ENCODE data around the gene HOXC9. TPM values are rescaled to one million over a fixed set of nuclear protein-coding genes. Genes with fewer than 3 reads are reported as not detected.

Gene HOXC9
- polyA plus RNA-seq, 1 donor from 2014 or later, result not detected

DNA sequence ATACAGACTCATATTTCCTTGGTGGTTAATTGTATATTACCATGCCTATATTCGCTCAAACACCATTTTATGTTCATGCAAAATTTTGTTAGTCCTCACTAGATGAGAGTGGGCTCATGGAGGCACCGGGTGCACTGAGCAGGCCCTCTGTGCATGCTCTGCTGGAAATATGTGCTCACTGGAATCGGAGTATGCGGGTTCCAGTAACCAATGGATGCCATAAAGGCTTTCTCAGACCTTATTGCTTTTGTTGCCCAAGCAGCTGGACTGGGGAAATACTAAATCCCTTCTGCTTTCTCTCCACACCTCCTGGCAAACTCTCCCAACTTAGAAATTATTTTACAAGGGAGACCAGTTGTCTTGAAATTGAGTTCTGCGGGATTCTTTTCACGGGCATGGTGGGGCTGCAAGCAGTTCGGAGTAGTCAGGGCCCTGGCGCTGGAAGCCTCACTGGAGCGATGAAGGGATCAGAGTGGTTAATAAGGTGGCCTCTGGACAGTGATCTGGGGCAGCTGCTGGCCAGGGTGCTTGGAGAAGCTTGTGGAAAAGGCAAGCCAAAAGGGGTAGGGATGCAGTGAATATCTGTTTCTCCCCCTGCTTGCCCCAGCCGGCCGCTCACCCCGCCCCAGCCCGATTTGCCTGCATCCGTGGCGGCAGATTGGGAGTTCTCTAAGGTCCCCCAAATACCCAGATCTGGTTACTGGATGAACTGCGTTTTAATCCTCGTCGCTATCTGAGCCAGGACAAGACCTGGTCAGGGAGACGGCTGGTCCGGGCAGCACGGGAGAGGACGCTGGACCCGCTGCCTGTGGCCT is 20.8 kb downstream of the HOXC9 start:
- Mint-ChIP-seq H3K4me1 (peaks cover 6 to 11% (median 9%) of the 10 kb centered on the region in 3 donors), H3K9me3 (peaks cover 0 to 2% (median 0%) of the 10 kb centered on the region in 3 donors), H3K27ac (peak overlapping the region in 1 of 3 donors; percentile 83), H3K36me3 (no peaks in the 10 kb centered on the region), H3K4me3 (peak overlapping the region in 1 of 4 donors; percentile 75), H3K27me3 (peaks cover 50% of the 10 kb centered on the region)

- Mint-ChIP-seq H3K4me3 (peak overlapping the region in 3 of 4 donors; percentile 63 to 75 (median 63)), H3K4me1 (peaks cover 6 to 11% (median 9%) of the 10 kb centered on the region in 3 donors), H3K9me3 (peaks cover 0 to 2% (median 0%) of the 10 kb centered on the region in 3 donors), H3K27me3 (peaks cover 56% of the 10 kb centered on the region), H3K36me3 (no peaks in the 10 kb centered on the region), H3K27ac (peak overlapping the region in 1 of 3 donors; percentile 83)
Observed at GRCh38 chr12:54021432-54022013, 21.6 kb downstream of the HOXC9 start.

DNA sequence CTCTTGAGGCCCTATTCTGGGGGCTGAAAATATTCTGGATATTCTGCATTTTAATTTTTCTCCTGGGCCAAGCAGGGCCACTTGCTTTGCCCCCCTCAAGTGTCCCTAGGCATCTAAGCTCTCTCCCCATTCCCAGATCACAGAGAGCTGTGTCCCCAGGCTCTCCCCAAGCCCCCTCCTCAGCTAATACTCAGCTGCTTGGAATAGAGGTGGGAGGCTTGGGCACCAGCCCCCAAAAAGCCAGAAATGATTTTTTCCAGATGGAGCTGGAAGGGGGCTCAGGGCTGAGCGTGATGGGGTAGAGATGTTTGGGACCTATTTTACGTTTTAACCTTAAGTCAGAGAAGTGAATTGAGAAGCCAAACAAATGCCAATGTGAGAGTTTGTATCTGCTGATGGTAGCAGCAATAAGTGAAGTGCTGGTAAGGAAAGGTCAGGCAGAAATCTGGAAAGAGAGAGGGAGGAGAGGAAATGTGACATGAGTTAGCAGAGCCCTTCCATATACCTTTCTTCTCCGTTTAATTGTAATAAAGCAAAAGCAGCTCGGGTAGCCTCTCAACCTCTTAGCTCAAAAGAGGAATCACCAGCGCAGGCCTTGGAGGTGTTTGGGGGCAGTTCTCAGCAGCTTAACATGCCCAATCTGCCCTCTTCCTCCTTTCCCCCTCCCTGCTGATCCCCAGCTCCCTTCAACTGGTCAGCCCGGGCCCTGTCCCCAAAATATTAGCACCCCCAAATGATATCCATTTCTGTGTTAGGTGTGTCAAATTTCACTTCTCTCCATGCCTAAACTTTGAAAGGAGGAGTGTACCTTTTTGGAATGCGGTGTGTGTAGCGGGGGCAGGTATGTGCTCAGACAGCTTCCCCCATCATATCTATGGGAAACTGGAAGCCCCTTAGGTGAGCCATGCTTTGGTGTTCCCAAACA is 23.3 kb downstream of the HOXC9 start:
- no peaks in the 10 kb centered on the region for H3K36me3 Mint-ChIP-seq
- peaks cover 5 to 12% (median 7%) of the 10 kb centered on the region in 3 donors for H3K4me1 Mint-ChIP-seq

GRCh38 chr12:54024127-54024526 is 24.2 kb downstream of the HOXC9 start:
- Mint-ChIP-seq H3K9me3 (peaks cover 0 to 3% (median 0%) of the 10 kb centered on the region in 3 donors), H3K27me3 (peaks cover 63% of the 10 kb centered on the region), H3K27ac (no peak overlapping the region), H3K36me3 (no peaks in the 10 kb centered on the region), H3K4me3 (peak overlapping the region in 1 of 4 donors; percentile 48), H3K4me1 (peaks cover 10 to 14% (median 12%) of the 10 kb centered on the region in 3 donors)

More for the DNA sequence above, 23.3 kb downstream of the HOXC9 start:
- peak overlapping the region in 1 of 3 donors; percentile 83 for H3K27ac Mint-ChIP-seq
- H3K9me3 Mint-ChIP-seq, result no peaks in the 10 kb centered on the region
- H3K27me3 Mint-ChIP-seq, result peaks cover 58% of the 10 kb centered on the region
- H3K4me3 Mint-ChIP-seq, result peak overlapping the region in 1 of 4 donors; percentile 18

- Mint-ChIP-seq H3K27me3 (peaks cover 64% of the 10 kb centered on the region), H3K27ac (no peak overlapping the region), H3K4me1 (peaks cover 12 to 17% (median 13%) of the 10 kb centered on the region in 3 donors), H3K9me3 (peaks cover 0 to 5% (median 0%) of the 10 kb centered on the region in 3 donors), H3K4me3 (no peak overlapping the region), H3K36me3 (no peaks in the 10 kb centered on the region)
Observed at GRCh38 chr12:54024581-54025305, 24.8 kb downstream of the HOXC9 start.

DNA sequence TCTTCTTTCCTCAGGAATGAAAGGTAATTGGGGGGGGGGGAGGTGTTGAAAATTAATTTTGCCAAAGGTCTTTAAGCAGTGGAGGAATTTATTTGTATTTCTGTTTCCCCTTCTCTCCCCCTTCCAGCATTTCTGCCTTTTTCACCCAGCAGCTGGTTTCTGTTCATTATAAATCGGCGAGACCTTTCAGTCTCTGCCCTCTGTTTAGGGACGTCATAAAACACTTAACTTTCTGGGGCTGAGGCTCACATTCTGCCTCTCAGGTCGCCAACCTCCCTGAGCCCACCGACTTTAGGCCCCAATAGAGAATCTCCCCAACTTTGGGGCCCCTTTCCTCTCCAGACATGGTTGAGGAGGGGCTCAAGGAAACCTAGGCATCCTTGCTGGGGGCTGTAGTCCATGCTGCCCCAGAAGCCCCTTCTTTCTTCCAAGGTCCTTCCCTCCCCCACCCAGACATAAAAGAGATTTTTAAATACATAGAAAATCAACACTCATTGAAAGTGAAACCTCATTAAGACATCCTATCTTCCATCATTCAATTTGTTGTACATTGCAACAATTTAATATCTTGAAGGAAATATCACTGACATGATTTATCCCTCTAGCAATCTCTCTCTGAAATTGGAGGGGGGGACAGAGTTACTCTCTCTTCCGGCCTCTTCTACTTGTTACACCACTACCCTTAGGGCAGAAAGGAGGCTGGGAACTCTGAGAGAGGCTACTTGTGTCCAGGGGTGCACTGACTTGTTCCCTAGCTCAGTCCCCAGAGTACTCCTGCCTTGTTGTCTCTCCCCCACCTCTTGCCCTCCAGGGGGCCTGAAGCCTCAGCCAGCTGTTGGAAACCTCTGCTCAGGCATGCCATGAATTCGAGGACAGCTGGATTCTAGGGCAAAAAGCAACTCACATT is 25.8 kb downstream of the HOXC9 start:
- Mint-ChIP-seq H3K4me3 (no peak overlapping the region), H3K27me3 (peaks cover 68% of the 10 kb centered on the region), H3K4me1 (peaks cover 12 to 20% (median 16%) of the 10 kb centered on the region in 3 donors), H3K9me3 (peaks cover 0 to 5% (median 0%) of the 10 kb centered on the region in 3 donors), H3K27ac (peak overlapping the region in 2 of 3 donors; percentile 44 to 53), H3K36me3 (no peaks in the 10 kb centered on the region)

DNA sequence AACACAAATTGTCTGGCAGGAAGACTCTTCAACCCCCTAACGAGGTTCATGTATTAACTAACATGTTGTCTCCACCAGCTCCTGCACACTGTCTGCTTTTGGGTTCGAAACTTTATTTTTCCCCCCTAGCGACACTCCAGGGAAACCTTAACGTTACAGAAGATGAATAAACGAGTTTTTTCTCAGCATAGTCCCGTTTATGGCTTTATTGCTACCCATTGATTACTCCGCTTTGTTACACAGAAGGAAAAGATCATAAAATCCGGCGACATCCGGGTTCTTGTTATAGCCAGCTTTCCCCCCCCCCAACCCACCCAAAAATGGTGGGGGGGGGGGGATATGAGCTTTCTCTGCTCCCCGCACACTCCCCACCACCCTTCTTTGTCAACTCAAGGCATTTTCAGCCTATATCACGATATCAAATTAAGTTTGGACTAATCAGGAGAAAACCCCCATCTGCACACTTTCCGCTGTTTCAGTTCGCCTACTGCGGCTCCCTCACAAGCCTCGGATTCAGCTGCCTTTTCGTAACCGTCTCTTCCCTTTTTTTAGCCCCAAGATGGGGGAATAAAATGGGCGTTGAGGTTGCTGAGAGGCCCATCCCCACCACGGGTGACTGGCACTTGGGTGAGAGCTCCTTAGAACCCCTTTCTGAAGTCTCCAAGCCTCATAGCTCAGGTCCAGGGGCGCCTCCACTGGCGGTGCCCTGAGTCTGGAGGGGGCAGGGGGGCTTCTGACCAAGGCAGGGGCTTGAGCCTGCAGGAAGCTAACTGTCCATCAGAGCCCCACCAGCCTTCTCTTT is 26.9 kb downstream of the HOXC9 start:
- Mint-ChIP-seq H3K4me1 (peaks cover 7 to 16% (median 12%) of the 10 kb centered on the region in 3 donors), H3K27ac (peak overlapping the region in 2 of 3 donors; percentile 74 to 87), H3K4me3 (peak overlapping the region in 2 of 4 donors; percentile 24 to 71), H3K27me3 (peaks cover 66% of the 10 kb centered on the region), H3K36me3 (no peaks in the 10 kb centered on the region), H3K9me3 (peaks cover 0 to 5% (median 0%) of the 10 kb centered on the region in 3 donors)

GRCh38 chr12:54027442-54027786 is 27.5 kb downstream of the HOXC9 start:
- Mint-ChIP-seq H3K4me3 (peak overlapping the region in 2 of 4 donors; percentile 24 to 38), H3K27ac (peak overlapping the region in 2 of 3 donors; percentile 74 to 87), H3K27me3 (peaks cover 67% of the 10 kb centered on the region), H3K4me1 (peaks cover 9 to 16% (median 12%) of the 10 kb centered on the region in 3 donors), H3K9me3 (peaks cover 0 to 5% (median 0%) of the 10 kb centered on the region in 3 donors), H3K36me3 (no peaks in the 10 kb centered on the region)

DNA sequence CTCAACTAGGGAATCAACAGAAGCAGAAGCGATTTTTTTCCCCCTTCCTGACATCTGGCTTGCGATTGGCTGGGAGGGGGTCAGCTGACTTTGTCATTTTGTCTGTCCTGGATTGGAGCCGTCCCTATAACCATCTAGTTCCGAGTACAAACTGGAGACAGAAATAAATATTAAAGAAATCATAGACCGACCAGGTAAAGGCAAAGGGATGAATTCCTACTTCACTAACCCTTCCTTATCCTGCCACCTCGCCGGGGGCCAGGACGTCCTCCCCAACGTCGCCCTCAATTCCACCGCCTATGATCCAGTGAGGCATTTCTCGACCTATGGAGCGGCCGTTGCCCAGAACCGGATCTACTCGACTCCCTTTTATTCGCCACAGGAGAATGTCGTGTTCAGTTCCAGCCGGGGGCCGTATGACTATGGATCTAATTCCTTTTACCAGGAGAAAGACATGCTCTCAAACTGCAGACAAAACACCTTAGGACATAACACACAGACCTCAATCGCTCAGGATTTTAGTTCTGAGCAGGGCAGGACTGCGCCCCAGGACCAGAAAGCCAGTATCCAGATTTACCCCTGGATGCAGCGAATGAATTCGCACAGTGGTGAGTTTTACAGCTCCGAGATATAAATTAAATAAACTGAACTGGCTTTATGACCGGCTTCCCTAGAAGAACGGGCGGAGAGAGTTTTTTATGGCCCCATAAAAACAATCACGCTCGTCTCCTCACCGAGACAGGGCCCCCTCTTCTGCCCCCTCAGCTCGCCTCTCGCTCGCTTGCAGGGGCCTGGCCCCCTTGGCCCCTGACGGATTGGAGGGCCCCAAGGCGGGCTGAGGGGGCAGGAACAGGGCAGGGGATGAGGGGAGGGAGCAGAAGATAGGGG is 28.6 kb downstream of the HOXC9 start, which contains the start of gene HOXC6:
Gene HOXC6 (plus strand): TSS at position 127 of the 888 bp plus-strand sequence. CDS start 82 bp downstream, at position 209.
- H3K27ac Mint-ChIP-seq, result peak within 1 kb of the TSS in 2 of 3 donors; percentile 86 to 93
- H3K36me3 Mint-ChIP-seq, result no peaks in the 10 kb centered on the region
- H3K9me3 Mint-ChIP-seq, result peaks cover 0 to 7% (median 0%) of the 10 kb centered on the region in 3 donors
- H3K4me1 Mint-ChIP-seq, result peaks cover 15 to 17% (median 17%) of the 10 kb centered on the region in 3 donors
- peak within 1 kb of the TSS; percentile 38 to 80 (median 60) for H3K4me3 Mint-ChIP-seq
- H3K27me3 Mint-ChIP-seq, result peaks cover 64% of the 10 kb centered on the region

GRCh38 chr12:54029529-54030441 is 29.8 kb downstream of the HOXC9 start:
- Mint-ChIP-seq H3K27me3 (peaks cover 62% of the 10 kb centered on the region), H3K4me1 (peaks cover 15 to 21% (median 18%) of the 10 kb centered on the region in 3 donors), H3K9me3 (peaks cover 0 to 7% (median 0%) of the 10 kb centered on the region in 3 donors), H3K4me3 (peak overlapping the region in 2 of 4 donors; percentile 55 to 80), H3K27ac (peak overlapping the region in 2 of 3 donors; percentile 71 to 93), H3K36me3 (no peaks in the 10 kb centered on the region)

GRCh38 chr12:54030442-54030801 is 30.5 kb downstream of the HOXC9 start:
- H3K27ac Mint-ChIP-seq, result peak overlapping the region in 2 of 3 donors; percentile 55 to 93
- peaks cover 66% of the 10 kb centered on the region for H3K27me3 Mint-ChIP-seq
- H3K36me3 Mint-ChIP-seq, result no peaks in the 10 kb centered on the region
- H3K4me3 Mint-ChIP-seq, result no peak overlapping the region
- H3K4me1 Mint-ChIP-seq, result peaks cover 15 to 22% (median 21%) of the 10 kb centered on the region in 3 donors
- peaks cover 0 to 7% (median 0%) of the 10 kb centered on the region in 3 donors for H3K9me3 Mint-ChIP-seq

Data from IgD-negative memory B cell (primary cell).